RWPE2 (cell line): Measurements from ENCODE around the gene MED16.

Source experiments
- ATAC-seq: fragments of 200-7000 bp; cut with Tn5 transposase; 3 replicates; pipeline ENCODE4 v1.9.1; 2021; ENCODE audit warnings: low read depth
- DNase-seq: peaks from one replicate; pipeline ENCODE4 v3.0.0-alpha.2; 2020; ENCODE audit warnings: low spot score
- H3K27ac ChIP-seq: fragments of 450-650 bp; 2 replicates; pipeline ENCODE4 v1.5.1; 2017; ENCODE audit warnings: mild to moderate bottlenecking; ENCODE audit not compliant: poor library complexity, severe bottlenecking
- H3K27me3 ChIP-seq: fragments of 250-450 bp; sonication (Bioruptor Pico); 2 replicates; pipeline ENCODE4 v1.5.1; 2021; ENCODE audit warnings: mild to moderate bottlenecking, moderate library complexity; ENCODE audit not compliant: insufficient read depth, poor library complexity, severe bottlenecking
- H3K36me3 ChIP-seq: fragments of 250-450 bp; sonication (Bioruptor Pico); 2 replicates; pipeline ENCODE4 v1.5.1; 2020; ENCODE audit warnings: low read depth, mild to moderate bottlenecking, moderate library complexity
- H3K4me1 ChIP-seq: fragments of 250-450 bp; sonication (Bioruptor Pico); 2 replicates; pipeline ENCODE4 v1.5.1; 2021; ENCODE audit warnings: mild to moderate bottlenecking, moderate library complexity; ENCODE audit not compliant: insufficient read depth, poor library complexity, severe bottlenecking
- H3K4me3 ChIP-seq: fragments of 250-450 bp; sonication (Bioruptor Pico); 2 replicates; pipeline ENCODE4 v1.5.1; 2021; ENCODE audit warnings: mild to moderate bottlenecking, moderate library complexity; ENCODE audit not compliant: severe bottlenecking
- H3K9me3 ChIP-seq: fragments of 250-450 bp; sonication (Bioruptor Pico); 2 replicates; pipeline ENCODE4 v1.5.1; 2021; ENCODE audit warnings: mild to moderate bottlenecking, moderate library complexity; ENCODE audit not compliant: severe bottlenecking
- TF ChIP-seq, protein P1 (sequence below): fragments of 450-650 bp; IDR thresholded peaks from one replicate; pipeline ENCODE4 v1.5.1; 2017; ENCODE audit warnings: mild to moderate bottlenecking, moderate library complexity; ENCODE audit not compliant: poor library complexity, severe bottlenecking

The MED16 gene

DNA sequence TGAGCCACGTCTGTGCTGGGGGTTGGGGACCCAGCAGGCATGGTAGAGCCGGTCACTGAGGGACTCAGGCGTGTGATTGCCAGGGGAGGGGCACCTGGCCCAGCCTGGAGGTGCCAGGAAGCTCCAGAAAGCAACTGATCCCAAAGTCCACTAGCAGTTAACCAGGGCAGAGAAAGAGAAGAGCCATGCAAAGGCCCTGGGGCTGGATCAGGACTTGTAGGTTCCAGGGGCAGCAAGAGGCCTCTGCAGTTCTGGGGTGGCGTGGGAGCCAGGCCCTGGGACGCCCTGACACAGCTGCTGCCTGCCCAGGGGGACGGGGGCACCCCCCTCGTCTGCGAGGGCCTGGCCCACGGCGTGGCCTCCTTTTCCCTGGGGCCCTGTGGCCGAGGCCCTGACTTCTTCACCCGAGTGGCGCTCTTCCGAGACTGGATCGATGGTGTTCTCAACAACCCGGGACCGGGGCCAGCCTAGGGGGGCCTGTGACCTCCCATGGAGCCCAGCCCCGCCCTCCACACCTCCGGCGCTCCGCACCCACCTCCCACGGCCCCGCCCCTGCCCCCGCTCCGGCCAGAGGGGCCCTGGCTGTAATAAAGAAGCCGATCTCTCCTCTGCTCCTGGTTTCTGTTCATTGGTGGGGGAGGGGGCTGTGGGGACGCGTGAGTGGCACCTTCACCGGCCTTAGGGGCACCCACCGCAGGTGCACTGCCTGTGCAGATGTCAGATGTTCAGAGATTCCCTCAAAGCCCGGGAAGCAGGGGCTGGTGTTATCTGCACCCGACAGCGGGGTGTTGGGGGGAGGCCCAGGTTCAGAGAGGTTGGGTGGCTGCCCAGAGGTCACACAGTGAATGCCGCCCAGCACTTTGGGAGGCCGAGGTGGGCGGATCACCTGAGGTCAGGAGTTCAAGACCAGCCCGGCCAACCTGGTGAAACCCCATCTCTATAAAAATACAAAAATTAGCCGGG is 61.3 kb downstream of the MED16 start:
- DNase-seq: no peak
- TF ChIP-seq, protein P1, sequence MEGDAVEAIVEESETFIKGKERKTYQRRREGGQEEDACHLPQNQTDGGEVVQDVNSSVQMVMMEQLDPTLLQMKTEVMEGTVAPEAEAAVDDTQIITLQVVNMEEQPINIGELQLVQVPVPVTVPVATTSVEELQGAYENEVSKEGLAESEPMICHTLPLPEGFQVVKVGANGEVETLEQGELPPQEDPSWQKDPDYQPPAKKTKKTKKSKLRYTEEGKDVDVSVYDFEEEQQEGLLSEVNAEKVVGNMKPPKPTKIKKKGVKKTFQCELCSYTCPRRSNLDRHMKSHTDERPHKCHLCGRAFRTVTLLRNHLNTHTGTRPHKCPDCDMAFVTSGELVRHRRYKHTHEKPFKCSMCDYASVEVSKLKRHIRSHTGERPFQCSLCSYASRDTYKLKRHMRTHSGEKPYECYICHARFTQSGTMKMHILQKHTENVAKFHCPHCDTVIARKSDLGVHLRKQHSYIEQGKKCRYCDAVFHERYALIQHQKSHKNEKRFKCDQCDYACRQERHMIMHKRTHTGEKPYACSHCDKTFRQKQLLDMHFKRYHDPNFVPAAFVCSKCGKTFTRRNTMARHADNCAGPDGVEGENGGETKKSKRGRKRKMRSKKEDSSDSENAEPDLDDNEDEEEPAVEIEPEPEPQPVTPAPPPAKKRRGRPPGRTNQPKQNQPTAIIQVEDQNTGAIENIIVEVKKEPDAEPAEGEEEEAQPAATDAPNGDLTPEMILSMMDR: no peak
- Histone ChIP-seq H3K36me3 (no peaks in the 10 kb centered on the region), H3K4me3 (no peak overlapping the region), H3K27me3 (peaks cover 3% of the 10 kb centered on the region), H3K4me1 (no peaks in the 10 kb centered on the region), H3K9me3 (no peaks in the 10 kb centered on the region), H3K27ac (no peak overlapping the region)
- no peak for ATAC-seq

DNA sequence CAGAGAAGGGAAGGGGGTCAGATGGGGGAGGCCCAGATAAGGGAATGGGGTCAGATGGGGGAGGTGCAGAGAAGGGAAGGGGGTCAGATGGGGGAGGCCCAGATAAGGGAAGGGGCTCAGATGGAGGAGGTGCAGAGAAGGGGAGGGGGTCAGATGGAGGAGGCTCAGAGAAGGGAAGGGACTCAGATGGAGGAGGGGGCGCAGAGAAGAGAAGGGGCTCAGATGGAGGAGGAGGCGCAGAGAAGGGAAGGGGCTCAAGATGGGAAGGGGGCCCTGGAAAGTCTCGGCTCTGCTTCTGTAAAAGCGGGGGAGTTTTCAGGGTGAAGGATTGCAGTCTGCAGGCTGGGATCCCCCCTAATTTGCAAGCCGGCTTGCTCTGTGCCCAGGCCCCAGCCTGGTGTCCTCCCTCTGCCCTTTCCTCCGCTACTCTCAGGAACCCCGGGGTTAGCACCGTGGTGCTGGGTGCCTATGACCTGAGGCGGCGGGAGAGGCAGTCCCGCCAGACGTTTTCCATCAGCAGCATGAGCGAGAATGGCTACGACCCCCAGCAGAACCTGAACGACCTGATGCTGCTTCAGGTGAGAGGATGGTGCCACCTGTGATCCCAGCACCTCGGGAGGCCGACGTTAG is 63.7 kb downstream of the MED16 start:
- DNase-seq: no peak
- ATAC-seq: no peak

DNA sequence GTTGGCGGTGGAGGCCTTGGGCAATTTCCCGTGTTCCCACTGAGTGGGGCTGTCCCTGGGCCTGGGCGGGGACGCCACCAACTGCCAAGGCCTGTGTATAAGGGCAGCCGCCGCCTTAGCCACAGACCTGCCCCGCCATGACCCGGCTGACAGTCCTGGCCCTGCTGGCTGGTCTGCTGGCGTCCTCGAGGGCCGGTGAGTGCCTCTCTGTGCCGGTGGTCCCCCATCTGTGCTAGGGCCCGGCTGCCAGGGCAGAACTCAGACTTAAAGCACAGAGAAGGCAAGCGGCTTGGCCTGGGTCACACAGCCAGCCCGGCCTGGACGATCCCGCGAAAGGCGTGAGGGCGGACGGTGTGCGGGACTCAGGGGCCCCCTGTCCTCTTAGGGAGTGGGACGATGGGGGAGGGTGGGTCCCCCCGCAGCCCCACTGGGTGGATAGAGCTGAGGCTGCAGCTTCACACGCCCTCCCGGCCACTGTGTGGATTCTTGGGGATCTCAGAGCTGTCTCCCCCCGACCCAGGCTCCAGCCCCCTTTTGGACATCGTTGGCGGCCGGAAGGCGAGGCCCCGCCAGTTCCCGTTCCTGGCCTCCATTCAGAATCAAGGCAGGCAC is 65.2 kb downstream of the MED16 start, which contains the start of gene AZU1:
Gene AZU1 (plus strand): TSS at position 128 of the 612 bp plus-strand sequence. CDS start 10 bp downstream, at position 138.
- no peak within 1 kb of the TSS for H3K27ac ChIP-seq
- H3K27me3 ChIP-seq: peaks cover 3% of the 10 kb centered on the region
- TF ChIP-seq, protein P1: no peak
- DNase-seq: peak; percentile 61
- no peaks in the 10 kb centered on the region for H3K36me3 ChIP-seq
- no peaks in the 10 kb centered on the region for H3K9me3 ChIP-seq
- no peak for ATAC-seq
- H3K4me1 ChIP-seq: no peaks in the 10 kb centered on the region
- H3K4me3 ChIP-seq: no peak within 1 kb of the TSS

More for the DNA sequence above, 63.7 kb downstream of the MED16 start:
- Histone ChIP-seq H3K27ac (no peak overlapping the region), H3K9me3 (no peaks in the 10 kb centered on the region), H3K36me3 (no peaks in the 10 kb centered on the region), H3K27me3 (no peaks in the 10 kb centered on the region), H3K4me1 (no peaks in the 10 kb centered on the region), H3K4me3 (no peak overlapping the region)
- TF ChIP-seq, protein P1: no peak

DNA sequence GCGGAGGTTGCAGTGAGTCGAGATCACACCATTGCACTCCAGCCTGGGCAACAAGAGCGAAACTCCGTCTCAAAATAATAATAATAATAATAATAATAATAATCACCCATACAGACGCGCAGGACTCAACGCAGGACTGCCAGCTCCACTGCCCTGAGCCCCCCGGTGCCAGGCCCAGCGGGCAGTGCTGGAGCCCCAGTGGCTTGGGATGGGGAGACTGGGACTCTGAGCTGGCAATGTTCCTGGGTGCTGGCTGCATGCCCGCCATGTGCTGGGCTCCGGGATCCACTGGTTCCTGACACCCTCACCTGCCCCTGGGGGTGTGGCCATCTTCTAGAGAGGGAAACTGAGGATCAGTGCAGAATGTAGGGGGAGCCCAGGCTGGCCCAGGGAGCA is 65.7 kb downstream of the MED16 start:
- TF ChIP-seq, protein P1: no peak
- H3K27me3 ChIP-seq: peaks cover 6% of the 10 kb centered on the region
- no peak for DNase-seq

More for the DNA sequence above, 65.7 kb downstream of the MED16 start:
- no peak overlapping the region for H3K4me3 ChIP-seq
- no peaks in the 10 kb centered on the region for H3K9me3 ChIP-seq
- no peaks in the 10 kb centered on the region for H3K4me1 ChIP-seq
- no peak for ATAC-seq
- H3K27ac ChIP-seq: no peak overlapping the region
- H3K36me3 ChIP-seq: no peaks in the 10 kb centered on the region
